HuH-7.5 (cell line): ENCODE data around the gene CFDP1.
"Not testable (repeated sequence)": the region's sequence is repeated elsewhere in the genome, so short reads cannot be mapped to it uniquely, and the experiment has no call there.

Experiments used
- DNase-seq: peaks from one replicate; pipeline ENCODE4 v3.0.0; 2011; ENCODE audit warnings: low spot score

The CFDP1 gene

DNA sequence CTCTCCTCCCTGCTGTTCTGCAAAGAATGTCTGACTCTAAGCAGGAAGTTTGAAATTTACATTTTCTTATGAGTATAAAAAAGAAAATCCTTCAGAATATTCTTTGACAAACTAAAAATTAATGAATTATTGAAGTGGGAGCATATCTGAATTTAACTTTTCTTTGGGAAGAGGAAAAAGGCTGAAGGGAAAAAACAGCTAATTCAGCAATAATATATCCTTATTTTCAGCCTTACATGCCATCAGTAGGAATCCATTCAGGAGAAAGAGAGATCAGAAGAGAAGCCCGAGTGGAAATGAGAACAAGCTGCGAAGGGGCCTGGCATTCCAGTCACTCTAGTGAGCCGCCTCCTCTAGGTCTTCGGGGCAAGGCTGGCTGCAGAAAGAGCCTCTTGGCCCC, 140.1 kb downstream of the CFDP1 start:
- no peak for DNase-seq

- no peak for DNase-seq
Observed at GRCh38 chr16:75292691-75293090, 140.6 kb downstream of the CFDP1 start.

DNA sequence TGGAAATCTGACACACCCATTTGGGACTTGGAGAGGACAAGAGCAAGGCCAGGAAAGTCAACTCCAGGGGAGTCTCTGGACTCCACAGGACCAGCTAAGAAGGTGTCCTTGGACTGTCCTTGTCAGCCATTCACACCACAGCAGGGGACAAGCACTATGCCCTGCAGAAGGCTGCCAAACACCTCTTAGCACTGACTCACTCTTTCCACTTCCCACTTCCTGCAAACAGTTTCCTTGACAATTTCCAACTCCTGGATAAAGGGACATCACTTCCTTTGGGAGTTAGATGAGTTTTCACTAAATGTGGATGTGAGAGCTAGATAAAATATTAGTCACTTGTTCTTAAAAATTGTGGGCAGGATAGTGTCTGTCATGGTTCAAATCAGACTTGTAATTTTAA, 144.1 kb downstream of the CFDP1 start:
- DNase-seq: no peak

GRCh38 chr16:75288596-75289120, 144.6 kb downstream of the CFDP1 start:
- no peak for DNase-seq

- DNase-seq: no peak
Observed at GRCh38 chr16:75288181-75288580, 145.1 kb downstream of the CFDP1 start.

GRCh38 chr16:75287708-75288107, 145.6 kb downstream of the CFDP1 start:
- DNase-seq: peak; percentile 29

DNA sequence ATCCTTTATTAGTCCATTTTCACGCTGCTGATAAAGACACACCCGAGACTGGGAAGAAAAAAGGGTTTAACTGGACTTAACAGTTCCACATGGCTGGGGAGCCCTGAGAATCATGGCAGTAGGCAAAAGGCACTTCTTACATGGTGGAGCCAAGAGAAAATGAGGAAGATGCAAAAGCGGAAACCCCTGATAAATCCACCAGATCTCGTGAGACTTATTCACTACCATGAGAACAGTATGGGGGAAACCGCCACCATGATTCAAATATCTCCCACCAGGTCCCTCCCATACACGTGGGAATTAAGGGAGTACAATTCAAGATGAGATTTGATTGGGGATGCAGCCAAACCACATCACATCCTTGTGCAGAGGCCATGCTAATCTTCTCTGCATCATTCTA, 146.9 kb downstream of the CFDP1 start:
- DNase-seq: no peak

- no peak for DNase-seq
Observed at GRCh38 chr16:75282466-75283281, 150.6 kb downstream of the CFDP1 start.

DNA sequence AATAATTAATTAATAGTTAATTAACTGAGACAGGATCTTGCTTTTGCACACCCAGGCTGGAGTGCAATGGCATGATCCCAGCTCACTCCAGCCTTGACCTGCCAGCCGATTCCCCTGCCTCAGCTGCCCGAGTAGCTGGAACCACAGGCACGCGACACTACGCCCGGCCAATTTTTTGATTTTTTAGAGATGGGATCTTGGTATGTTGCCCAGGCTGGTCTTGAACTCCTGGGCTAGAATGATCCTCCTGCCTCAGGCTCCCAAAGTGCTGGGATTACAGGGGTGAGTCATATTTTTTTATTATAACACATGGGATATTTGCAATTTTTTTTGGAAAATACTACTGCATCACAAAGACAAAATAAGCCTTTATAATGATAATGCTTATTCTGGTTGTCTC, 151.5 kb downstream of the CFDP1 start:
- no peak for DNase-seq

GRCh38 chr16:75281009-75281408, 152.3 kb downstream of the CFDP1 start:
- not testable (repeated sequence) for DNase-seq

DNA sequence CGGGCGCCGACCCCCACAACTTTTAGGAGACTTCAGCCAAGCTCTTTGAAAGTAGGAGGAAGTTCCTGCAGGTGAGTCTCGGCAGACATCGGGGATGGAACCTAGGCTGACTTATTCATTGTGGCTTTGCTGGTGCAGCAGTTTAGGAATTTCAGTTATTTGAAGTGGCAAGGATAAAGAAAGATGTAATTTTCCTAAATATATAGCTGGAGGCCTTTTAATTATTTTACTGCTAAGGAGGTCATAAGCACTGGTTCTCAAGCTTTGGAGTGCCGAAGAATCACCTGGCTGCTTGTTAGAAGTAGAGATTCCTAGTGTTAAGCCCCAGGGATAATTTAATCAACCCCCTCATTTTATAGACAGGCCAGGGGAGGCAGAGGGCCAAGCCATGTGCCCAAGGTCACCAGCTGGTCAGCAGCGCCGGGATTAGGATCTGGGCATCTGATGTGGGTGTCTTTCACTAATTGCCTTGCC, 152.9 kb downstream of the CFDP1 start:
- DNase-seq: no peak

DNA sequence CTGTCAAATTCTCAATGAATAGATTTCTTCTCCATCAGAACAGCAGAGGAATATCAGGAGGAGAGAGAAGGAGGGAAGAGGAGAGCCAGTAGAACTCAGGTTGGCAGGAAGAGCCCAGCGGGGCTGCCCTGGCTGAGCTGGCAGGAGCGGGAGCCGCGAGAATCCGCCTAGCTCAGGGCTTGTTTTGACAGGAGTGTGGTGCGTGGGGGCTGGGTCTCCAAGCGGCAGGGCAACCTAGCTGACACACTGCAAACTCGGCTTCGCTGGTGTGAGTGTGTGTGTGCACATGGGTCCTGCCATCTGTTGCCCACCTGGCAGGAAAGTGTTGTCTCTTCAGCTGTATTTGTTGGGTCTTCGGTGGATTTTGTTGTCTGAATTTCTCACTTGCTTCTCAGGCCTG, 154.0 kb downstream of the CFDP1 start:
- DNase-seq: no peak

GRCh38 chr16:75273054-75273925, 160.0 kb downstream of the CFDP1 start:
- DNase-seq: no peak

DNA sequence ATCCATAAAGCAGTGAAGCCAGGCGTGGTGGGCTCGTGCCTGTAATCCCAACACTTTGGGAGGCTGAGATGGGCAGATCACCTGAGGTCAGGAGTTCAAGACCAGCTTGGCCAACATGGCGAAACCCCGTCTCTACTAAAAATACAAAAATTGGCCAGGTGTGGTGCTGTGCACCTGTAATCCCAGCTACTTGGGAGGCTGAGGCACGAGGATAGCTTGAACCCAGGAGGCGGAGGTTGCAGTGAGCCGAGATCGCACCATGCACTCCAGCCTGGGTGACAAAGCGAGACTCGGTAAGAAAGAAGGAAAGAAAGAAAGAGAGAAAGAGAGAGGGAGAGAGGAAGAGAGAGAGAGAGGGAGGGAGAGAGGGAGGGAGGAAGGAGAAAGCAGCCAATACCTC, 160.7 kb downstream of the CFDP1 start:
- DNase-seq: not testable (repeated sequence)

GRCh38 chr16:75272097-75272551, 161.2 kb downstream of the CFDP1 start:
- no peak for DNase-seq

DNA sequence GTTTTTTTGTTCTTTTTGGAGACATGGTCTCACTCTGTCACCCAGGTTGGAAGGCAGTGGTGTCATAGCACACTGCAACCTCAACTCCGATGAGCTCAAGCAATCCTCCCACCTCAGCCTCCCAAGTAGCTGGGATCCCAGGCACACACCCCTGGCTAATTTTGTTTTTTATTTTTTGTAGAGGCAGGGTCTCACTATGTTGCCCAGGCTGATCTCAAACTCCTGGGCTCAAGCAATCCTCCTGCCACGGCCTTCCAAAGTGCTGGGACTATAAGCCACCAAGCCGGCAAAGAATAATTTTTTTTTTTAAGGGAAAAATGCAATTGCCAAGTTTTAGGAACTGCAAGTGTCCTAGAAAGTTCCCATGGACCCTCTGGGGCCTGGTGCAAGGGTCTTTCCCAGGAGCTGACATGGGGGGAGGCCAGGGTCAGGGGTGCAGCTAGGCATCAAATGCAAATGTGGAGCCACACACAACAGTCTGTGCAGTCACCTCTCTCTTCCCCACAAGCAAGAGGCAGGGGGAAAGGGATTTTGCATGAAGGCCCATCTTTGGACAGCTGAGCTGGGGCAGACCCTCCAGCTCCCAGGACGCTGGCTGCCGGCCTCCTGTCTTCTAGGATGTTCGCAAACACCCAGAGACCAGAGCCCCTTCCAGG, 161.7 kb downstream of the CFDP1 start:
- no peak for DNase-seq

- DNase-seq: not testable (repeated sequence)
Observed at GRCh38 chr16:75269358-75269757, 163.9 kb downstream of the CFDP1 start.

DNA sequence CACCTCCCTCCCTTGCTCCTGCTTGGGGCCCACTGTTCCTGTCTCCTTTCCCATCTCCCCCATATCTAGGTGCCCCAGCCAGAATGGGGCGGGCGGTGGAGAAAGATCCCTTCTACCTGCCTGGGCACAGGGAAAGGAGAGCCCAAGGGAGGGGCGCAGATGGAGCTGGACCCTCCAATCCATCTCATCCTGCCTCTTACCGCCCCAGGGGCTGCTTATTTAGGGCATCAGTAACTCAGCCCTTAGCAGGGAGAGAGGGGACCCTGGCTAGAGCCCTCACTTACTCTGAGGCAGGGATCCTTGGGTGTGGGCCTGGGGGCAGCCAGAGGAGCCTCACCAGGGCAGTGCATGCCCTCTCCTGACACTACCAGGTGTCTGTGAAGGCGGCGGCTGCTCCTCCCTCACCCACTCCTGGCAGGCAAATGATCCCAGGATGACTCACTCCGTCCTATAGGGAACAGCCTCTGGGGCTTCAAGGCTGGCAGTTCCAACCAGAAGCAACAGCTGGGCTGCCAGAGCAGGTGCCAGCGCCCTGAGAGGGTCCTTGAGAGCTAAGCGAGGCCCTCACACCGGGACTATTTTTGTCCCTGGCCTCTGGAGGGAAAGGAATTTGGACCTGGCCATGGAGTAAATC, 165.6 kb downstream of the CFDP1 start:
- DNase-seq: peak; percentile 72

- DNase-seq: no peak
Observed at GRCh38 chr16:75266738-75267630, 166.3 kb downstream of the CFDP1 start.

- peak; percentile 96 for DNase-seq
Observed at GRCh38 chr16:75265911-75266701, 167.2 kb downstream of the CFDP1 start.
